ENCODE data around the gene HOXD4. TPM values are rescaled to one million over a fixed set of nuclear protein-coding genes. Genes with fewer than 3 reads are reported as not detected.

The HOXD4 gene
- total RNA-seq, 4 donors from 2014 or later, result 0.69 to 3.6 (median 1.3) TPM; not detected in 1

DNA sequence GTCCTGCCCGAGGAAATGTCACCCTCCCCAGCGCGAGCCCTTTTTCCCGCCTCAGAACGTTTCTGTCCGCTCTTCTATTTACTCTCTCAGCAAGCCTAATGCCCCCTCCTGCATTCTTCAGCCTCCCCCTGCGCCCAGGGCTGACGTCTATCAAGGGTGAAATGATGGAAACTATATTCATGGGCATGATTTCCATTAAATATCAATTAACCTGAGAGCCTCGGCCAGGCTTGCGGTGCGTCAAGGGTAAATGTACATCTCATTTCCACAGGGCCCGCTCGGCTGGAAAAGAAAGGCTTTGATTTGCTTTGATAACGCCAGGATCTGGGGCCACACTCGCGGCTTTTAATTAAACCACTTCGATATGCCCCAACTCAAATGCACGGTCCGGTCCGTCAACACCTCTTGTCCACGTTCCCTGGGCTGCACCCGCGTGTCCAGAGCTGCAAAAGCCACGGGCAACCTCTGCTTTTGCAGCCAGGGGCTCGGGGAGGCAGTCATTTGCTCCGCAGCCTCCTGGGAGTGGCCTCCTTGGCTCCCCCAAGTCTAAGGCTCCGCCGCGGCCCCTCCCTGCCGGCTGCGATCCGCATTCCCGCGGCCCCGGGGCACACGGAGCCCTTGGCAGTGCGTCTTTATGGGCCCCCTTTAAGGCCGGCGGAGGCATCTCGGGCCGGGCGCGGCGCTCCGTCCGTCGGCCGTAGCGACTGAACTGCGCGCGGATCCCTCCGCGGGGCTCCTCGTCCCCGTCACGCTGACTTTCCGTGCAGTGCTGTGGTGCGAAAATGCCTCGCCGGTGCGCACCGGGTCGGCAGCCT, 22.2 kb upstream of the HOXD4 start, which contains the start of gene HOXD8:
Gene HOXD8, plus strand, starts transcription at position 724 of the 815 bp plus-strand sequence. CDS start 662 bp downstream, outside the sequence.
- H3K4me3 ChIP-seq, result peak within 1 kb of the TSS; percentile 26 to 57
- H3K27me3 ChIP-seq, result peaks cover 100% of the 10 kb centered on the region
- ATAC-seq, result peak; percentile 37
- no peaks in the 10 kb centered on the region for H3K9me3 ChIP-seq
- no peak for TF ChIP-seq POLR2A (IDR thresholded peaks at IDR 0.05)
- TF ChIP-seq, protein P1, sequence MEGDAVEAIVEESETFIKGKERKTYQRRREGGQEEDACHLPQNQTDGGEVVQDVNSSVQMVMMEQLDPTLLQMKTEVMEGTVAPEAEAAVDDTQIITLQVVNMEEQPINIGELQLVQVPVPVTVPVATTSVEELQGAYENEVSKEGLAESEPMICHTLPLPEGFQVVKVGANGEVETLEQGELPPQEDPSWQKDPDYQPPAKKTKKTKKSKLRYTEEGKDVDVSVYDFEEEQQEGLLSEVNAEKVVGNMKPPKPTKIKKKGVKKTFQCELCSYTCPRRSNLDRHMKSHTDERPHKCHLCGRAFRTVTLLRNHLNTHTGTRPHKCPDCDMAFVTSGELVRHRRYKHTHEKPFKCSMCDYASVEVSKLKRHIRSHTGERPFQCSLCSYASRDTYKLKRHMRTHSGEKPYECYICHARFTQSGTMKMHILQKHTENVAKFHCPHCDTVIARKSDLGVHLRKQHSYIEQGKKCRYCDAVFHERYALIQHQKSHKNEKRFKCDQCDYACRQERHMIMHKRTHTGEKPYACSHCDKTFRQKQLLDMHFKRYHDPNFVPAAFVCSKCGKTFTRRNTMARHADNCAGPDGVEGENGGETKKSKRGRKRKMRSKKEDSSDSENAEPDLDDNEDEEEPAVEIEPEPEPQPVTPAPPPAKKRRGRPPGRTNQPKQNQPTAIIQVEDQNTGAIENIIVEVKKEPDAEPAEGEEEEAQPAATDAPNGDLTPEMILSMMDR (IDR thresholded peaks at IDR 0.05), result no peak
- no peak for TF ChIP-seq EP300 (IDR thresholded peaks at IDR 0.05)
- TF ChIP-seq POLR2AphosphoS5 (IDR thresholded peaks at IDR 0.05), result no peak
- peak within 1 kb of the TSS in 3 of 4 donors; percentile 68 to 84 (median 77) for H3K27ac ChIP-seq
- peaks cover 0 to 45% (median 9%) of the 10 kb centered on the region in 3 donors for H3K4me1 ChIP-seq
- H3K36me3 ChIP-seq, result no peaks in the 10 kb centered on the region
- 5% methylated on average over 8 of the region's 64 CpGs; no CpG with 5 or more reads in 1 of the 2 donors for WGBS, 2 donors (ENCODE audit: low coverage in 1 of 2)

- Histone ChIP-seq H3K4me3 (peak overlapping the region; percentile 13 to 57), H3K36me3 (no peaks in the 10 kb centered on the region), H3K27ac (peak overlapping the region in 3 of 4 donors; percentile 68 to 84 (median 77)), H3K9me3 (no peaks in the 10 kb centered on the region), H3K4me1 (peaks cover 0 to 45% (median 9%) of the 10 kb centered on the region in 3 donors), H3K27me3 (peaks cover 100% of the 10 kb centered on the region)
- TF ChIP-seq POLR2A (IDR thresholded peaks at IDR 0.05) (no peak), POLR2AphosphoS5 (IDR thresholded peaks at IDR 0.05) (no peak), EP300 (IDR thresholded peaks at IDR 0.05) (no peak)
- TF ChIP-seq, protein P1 (IDR thresholded peaks at IDR 0.05), result no peak
- no CpG with 5 or more reads among the region's 43 CpGs for WGBS, 2 donors (ENCODE audit: low coverage in 1 of 2)
- no peak for ATAC-seq
Measured at GRCh38 chr2:176129813-176130146, 21.6 kb upstream of the HOXD4 start.

- H3K27ac ChIP-seq, result peak overlapping the region in 3 of 4 donors; percentile 68 to 84 (median 77)
- 9 to 12% methylated on average over 6 to 9 of the region's 100 CpGs for WGBS, 2 donors (ENCODE audit: low coverage in 1 of 2)
- peaks cover 100% of the 10 kb centered on the region for H3K27me3 ChIP-seq
- H3K4me3 ChIP-seq, result peak overlapping the region; percentile 26 to 57
- TF ChIP-seq POLR2A (IDR thresholded peaks at IDR 0.05) (peak in 1 of 2 donors; percentile 5), POLR2AphosphoS5 (IDR thresholded peaks at IDR 0.05) (no peak), EP300 (IDR thresholded peaks at IDR 0.05) (no peak)
- TF ChIP-seq, protein P1 (IDR thresholded peaks at IDR 0.05), result no peak
- H3K9me3 ChIP-seq, result no peaks in the 10 kb centered on the region
- peak; percentile 52 for ATAC-seq
- H3K36me3 ChIP-seq, result no peaks in the 10 kb centered on the region
- H3K4me1 ChIP-seq, result peaks cover 0 to 45% (median 9%) of the 10 kb centered on the region in 3 donors
Measured at GRCh38 chr2:176130147-176130956, 21.0 kb upstream of the HOXD4 start.

GRCh38 chr2:176130957-176131847, 20.1 kb upstream of the HOXD4 start:
- H3K9me3 ChIP-seq, result no peaks in the 10 kb centered on the region
- ATAC-seq, result no peak
- H3K4me1 ChIP-seq, result peaks cover 0 to 48% (median 9%) of the 10 kb centered on the region in 3 donors
- H3K27me3 ChIP-seq, result peaks cover 100% of the 10 kb centered on the region
- no peak for TF ChIP-seq EP300 (IDR thresholded peaks at IDR 0.05)
- TF ChIP-seq, protein P1 (IDR thresholded peaks at IDR 0.05), result no peak
- no peak for TF ChIP-seq POLR2A (IDR thresholded peaks at IDR 0.05)
- no peak for TF ChIP-seq POLR2AphosphoS5 (IDR thresholded peaks at IDR 0.05)
- no peaks in the 10 kb centered on the region for H3K36me3 ChIP-seq
- peak overlapping the region in 3 of 4 donors; percentile 68 to 84 (median 77) for H3K27ac ChIP-seq
- 10 to 14% methylated on average over 13 to 15 of the region's 15 CpGs for whole genome bisulfite sequencing, 2 donors (ENCODE audit: low coverage in 1 of 2)
- H3K4me3 ChIP-seq, result peak overlapping the region in 1 of 2 donors; percentile 57

Data from gastroesophageal sphincter (tissue), 4 donors.